IMR-90 (cell line): ENCODE data around the gene RGS14. TPM values are rescaled to one million over a fixed set of nuclear protein-coding genes. Genes with fewer than 3 reads are reported as not detected.

Experiments
- ATAC-seq: fragments of 200-7000 bp; cut with Tn5 transposase; 2 replicates; pipeline ENCODE4 v1.9.1; 2020; ENCODE audit warnings: low read depth, mild to moderate bottlenecking, moderate library complexity
- BruUV-seq: library from RNA; stranded (reverse); fragments of 400-500 nt; replicated peaks from 2 replicates; lab custom pipeline; 2021; lab: Mats Ljungman, UMichigan
- CTCF ChIA-PET: fragments of 300-600 bp; formaldehyde crosslinking; extraction: SDS; loops from one replicate; lab custom pipeline; 2021; ENCODE audit warnings: antibody characterized with exemption; lab: Yijun Ruan, JAX
- POLR2A ChIA-PET: fragments of 300-600 bp; sonication (Branson Sonifier 250); formaldehyde crosslinking; loops from one replicate; lab custom pipeline; 2022; ENCODE audit warnings: antibody characterized with exemption; ENCODE audit not compliant: unreplicated experiment; lab: Charles Lee
- DNase-seq: peaks from one replicate; pipeline ENCODE4 v3.0.0; 2013
- H2AFZ ChIP-seq: replicated peaks from 2 replicates; pipeline ENCODE3; 2013; ENCODE audit warnings: low read length, mild to moderate bottlenecking; ENCODE audit not compliant: poor library complexity
- H2AK5ac ChIP-seq: 2 replicates; pipeline ENCODE4 v1.6.1; 2013; ENCODE audit warnings: low read depth, low read length, inconsistent platforms
- H2AK9ac ChIP-seq: replicated peaks from 2 replicates; pipeline ENCODE3; 2013; ENCODE audit warnings: mild to moderate bottlenecking, low read depth, low read length, moderate library complexity; ENCODE audit not compliant: poor library complexity
- H2BK120ac ChIP-seq: 2 replicates; pipeline ENCODE4 v1.6.1; 2013; ENCODE audit warnings: low read depth, low read length, inconsistent platforms
- H2BK15ac ChIP-seq: 3 replicates; pipeline ENCODE4 v1.6.1; 2013; ENCODE audit warnings: low read depth, low read length, inconsistent platforms
- H2BK20ac ChIP-seq: 2 replicates; pipeline ENCODE4 v1.6.1; 2013; ENCODE audit warnings: low read depth, mild to moderate bottlenecking, inconsistent platforms, low read length, moderate library complexity
- H2BK5ac ChIP-seq: 2 replicates; pipeline ENCODE4 v1.6.1; 2013; ENCODE audit warnings: mild to moderate bottlenecking, low read depth, low read length, inconsistent platforms; ENCODE audit not compliant: poor library complexity, severe bottlenecking
- H3K14ac ChIP-seq: replicated peaks from 2 replicates; pipeline ENCODE4 v1.6.1; 2013; ENCODE audit warnings: low read depth, low read length, inconsistent platforms
- H3K18ac ChIP-seq: 2 replicates; pipeline ENCODE4 v1.6.1; 2013; ENCODE audit warnings: low read depth, low read length, control low read depth
- H3K23ac ChIP-seq: 2 replicates; pipeline ENCODE4 v1.6.1; 2013; ENCODE audit warnings: low read depth, low read length, inconsistent platforms
- H3K27ac ChIP-seq: 2 replicates; pipeline ENCODE4 v1.5.1; 2013; ENCODE audit warnings: mild to moderate bottlenecking, control low read depth, low read length; ENCODE audit not compliant: insufficient read depth
- H3K27me3 ChIP-seq: 2 replicates; pipeline ENCODE4 v1.6.1; 2013; ENCODE audit warnings: low read length; ENCODE audit not compliant: control insufficient read depth, insufficient read depth
- H3K36me3 ChIP-seq: 2 replicates; pipeline ENCODE4 v1.6.1; 2013; ENCODE audit warnings: low read length, mixed read lengths; ENCODE audit not compliant: control insufficient read depth, insufficient read depth
- H3K4ac ChIP-seq: 2 replicates; pipeline ENCODE4 v1.6.1; 2013; ENCODE audit warnings: low read depth, low read length, inconsistent platforms
- H3K4me1 ChIP-seq: 2 replicates; pipeline ENCODE4 v1.6.1; 2013; ENCODE audit warnings: low read length, mixed read lengths; ENCODE audit not compliant: control insufficient read depth, insufficient read depth
- H3K4me2 ChIP-seq: 2 replicates; pipeline ENCODE4 v1.6.1; 2013; ENCODE audit warnings: low read depth, mild to moderate bottlenecking, control low read depth, low read length, moderate library complexity
- H3K4me3 ChIP-seq: 2 replicates; pipeline ENCODE4 v1.5.1; 2013; ENCODE audit warnings: low read depth, mild to moderate bottlenecking, control low read depth, low read length, moderate library complexity; ENCODE audit not compliant: insufficient read depth
- H3K56ac ChIP-seq: 2 replicates; pipeline ENCODE4 v1.6.1; 2013; ENCODE audit warnings: low read length, inconsistent platforms; ENCODE audit not compliant: insufficient read depth; ENCODE audit errors: extremely low read depth
- H3K79me1 ChIP-seq, 2 experiments: 2 replicates each; pipeline ENCODE4 v1.6.1; 2013; ENCODE audit warnings: low read length in 2 of 2, inconsistent platforms in 1 of 2, low read depth in 1 of 2
- H3K9ac ChIP-seq: 2 replicates; pipeline ENCODE4 v1.6.1; 2013; ENCODE audit warnings: low read depth, low read length, control low read depth
- H3K9me1 ChIP-seq: 2 replicates; pipeline ENCODE4 v1.6.1; 2013; ENCODE audit warnings: low read length, inconsistent platforms; ENCODE audit not compliant: insufficient read depth
- H3K9me3 ChIP-seq: 2 replicates; pipeline ENCODE4 v1.6.1; 2013; ENCODE audit warnings: low read length; ENCODE audit not compliant: control insufficient read depth, insufficient read depth
- H4K20me1 ChIP-seq: 2 replicates; pipeline ENCODE4 v1.6.1; 2013; ENCODE audit warnings: low read length, inconsistent platforms; ENCODE audit not compliant: insufficient read depth
- H4K5ac ChIP-seq: 2 replicates; pipeline ENCODE4 v1.6.1; 2013; ENCODE audit warnings: mild to moderate bottlenecking, low read depth, low read length, control low read depth
- H4K8ac ChIP-seq, 2 experiments: 2 replicates each; pipeline ENCODE4 v1.6.1; 2013; ENCODE audit warnings: low read depth in 2 of 2, low read length in 2 of 2, control low read depth in 1 of 2, inconsistent platforms in 1 of 2
- H4K91ac ChIP-seq: 2 replicates; pipeline ENCODE4 v1.6.1; 2013; ENCODE audit warnings: low read depth, low read length, inconsistent platforms; ENCODE audit not compliant: insufficient read depth
- BHLHE40 ChIP-seq: fragments of 150-350 bp; IDR thresholded peaks from 2 replicates; pipeline ENCODE4 v1.6.1; 2016; ENCODE audit warnings: mild to moderate bottlenecking, low read depth, low read length
- FOS ChIP-seq: fragments of 150-350 bp; IDR thresholded peaks from 2 replicates; pipeline ENCODE4 v1.6.1; 2016; ENCODE audit warnings: low read depth, low read length
- MAFK ChIP-seq: IDR thresholded peaks from 2 replicates; pipeline ENCODE4 v1.6.1; 2012; ENCODE audit warnings: low read depth, low read length, improper control_type of control experiment
- MAZ ChIP-seq: IDR thresholded peaks from 2 replicates; pipeline ENCODE4 v1.6.1; 2012; ENCODE audit warnings: low read depth, mild to moderate bottlenecking, low read length, improper control_type of control experiment, moderate library complexity, borderline replicate concordance
- MXI1 ChIP-seq: IDR thresholded peaks from 2 replicates; pipeline ENCODE4 v1.6.1; 2012; ENCODE audit warnings: low read depth, mild to moderate bottlenecking, low read length, moderate library complexity, borderline replicate concordance
- WGBS, 2 experiments: methylation state at CpG; one replicate each; pipeline versions ENCODE4 v1.1.5 to v1.1.7; 2013; ENCODE audit warnings: missing lambda C conversion rate in 2 of 2; ENCODE audit not compliant: insufficient read length in 1 of 2; ENCODE audit errors: extremely low coverage in 2 of 2; 5-methylcytosine and 5-hydroxymethylcytosine counted together
- dilution Hi-C: fragments of 300-500 bp; cut with HindIII; formaldehyde crosslinking; loops from one replicate; pipeline ENCODE4 v1.14.3; 2018; ENCODE audit warnings: low sequenced_read_pairs; ENCODE audit not compliant: unreplicated experiment
- in situ Hi-C: fragments of 300-500 bp; cut with MboI; formaldehyde crosslinking; loops from 3 replicates; pipeline ENCODE4 v1.14.3; 2019; ENCODE audit warnings: low sequenced_read_pairs, inconsistent platforms, mixed read lengths
- intact Hi-C: fragments of 100-400 bp; cut with micrococcal nuclease; formaldehyde crosslinking; loops from 2 replicates; pipeline ENCODE4 v1.10.0; 2022
- polyA plus RNA-seq, 3 experiments: library from polyadenylated mRNA; depleted of rRNA; stranded (reverse); fragments of >200 nt; gene quantifications; 2 replicates each; pipeline ENCODE4 v1.2.3, GENCODE V29; 2012; ENCODE audit warnings: low replicate concordance in 1 of 3
- total RNA-seq: library from RNA; depleted of rRNA; stranded (reverse); fragments of >200 nt; gene quantifications from 2 replicates; pipeline ENCODE4 v1.2.3, GENCODE V29; 2012
- TF ChIP-seq, protein P1 (sequence below): fragments of 150-350 bp; IDR thresholded peaks from 2 replicates; pipeline ENCODE4 v1.6.1; 2016; ENCODE audit warnings: low read depth, mild to moderate bottlenecking, low read length, moderate library complexity, borderline replicate concordance

RGS14 gene
- total and polyA plus RNA-seq, 2 of the 4 experiments (the other 2 are of a cell fraction), result 1.1 to 6.5 TPM

DNA sequence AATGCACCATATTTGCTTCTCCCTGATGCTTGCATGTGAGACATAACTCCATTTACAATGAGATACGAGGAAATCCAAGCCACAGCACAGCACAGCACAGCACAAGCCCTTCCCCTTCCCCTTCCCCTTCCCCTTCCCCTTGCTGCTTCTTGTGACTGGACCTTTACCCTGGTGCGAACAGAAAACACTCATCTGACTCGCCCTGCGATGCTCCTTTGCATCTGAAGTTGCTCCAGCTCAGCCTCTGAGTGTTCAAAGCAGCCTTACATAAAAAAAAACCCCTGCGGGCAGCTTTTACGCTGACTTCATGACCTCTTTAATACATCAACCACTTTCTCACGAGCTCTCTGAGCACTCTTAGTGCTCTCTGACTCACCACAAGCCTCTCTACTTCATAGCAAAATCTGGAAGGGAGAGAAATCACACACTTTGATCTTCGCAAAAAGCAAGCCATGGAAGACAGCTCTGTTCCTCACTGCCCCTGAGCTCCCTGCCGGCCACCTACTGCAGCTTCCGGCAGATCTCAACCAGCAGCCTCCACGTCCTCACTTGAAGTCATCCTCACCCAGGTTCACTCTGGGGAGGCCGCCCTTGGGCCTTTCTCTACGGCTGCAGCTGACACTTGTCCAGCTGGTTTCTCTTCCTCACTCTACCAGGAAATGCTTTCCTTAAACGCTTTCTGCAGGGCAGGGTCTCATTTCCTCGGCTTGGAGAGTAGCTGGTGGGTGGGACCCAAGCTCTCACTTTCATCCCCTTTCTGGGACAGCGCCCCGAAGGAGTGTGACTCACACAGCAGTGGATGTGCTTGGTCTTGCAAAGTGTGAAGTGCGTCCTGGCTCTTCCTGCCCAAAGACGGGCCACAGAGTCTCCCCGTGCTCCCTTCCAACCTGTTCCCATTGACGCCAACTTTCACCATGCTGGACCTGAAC is 31.8 kb downstream of the RGS14 start:
- no peak overlapping the region for H3K9ac ChIP-seq
- H3K27me3 ChIP-seq, result peaks cover 27% of the 10 kb centered on the region
- H3K9me3 ChIP-seq, result no peaks in the 10 kb centered on the region
- no peak overlapping the region for H4K8ac ChIP-seq
- no peak overlapping the region for H3K23ac ChIP-seq
- peak overlapping the region; percentile 47 for H2AK9ac ChIP-seq
- H3K4me3 ChIP-seq, result no peak overlapping the region
- H3K36me3 ChIP-seq, result no peaks in the 10 kb centered on the region
- peaks cover 13% of the 10 kb centered on the region for H3K9me1 ChIP-seq
- TF ChIP-seq MAZ, result no peak
- TF ChIP-seq BHLHE40, result peak; percentile 91
- no peak for TF ChIP-seq MXI1
- peak; percentile 36 for TF ChIP-seq MAFK
- peak; percentile 75 for TF ChIP-seq FOS
- TF ChIP-seq, protein P1, sequence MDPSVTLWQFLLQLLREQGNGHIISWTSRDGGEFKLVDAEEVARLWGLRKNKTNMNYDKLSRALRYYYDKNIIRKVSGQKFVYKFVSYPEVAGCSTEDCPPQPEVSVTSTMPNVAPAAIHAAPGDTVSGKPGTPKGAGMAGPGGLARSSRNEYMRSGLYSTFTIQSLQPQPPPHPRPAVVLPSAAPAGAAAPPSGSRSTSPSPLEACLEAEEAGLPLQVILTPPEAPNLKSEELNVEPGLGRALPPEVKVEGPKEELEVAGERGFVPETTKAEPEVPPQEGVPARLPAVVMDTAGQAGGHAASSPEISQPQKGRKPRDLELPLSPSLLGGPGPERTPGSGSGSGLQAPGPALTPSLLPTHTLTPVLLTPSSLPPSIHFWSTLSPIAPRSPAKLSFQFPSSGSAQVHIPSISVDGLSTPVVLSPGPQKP, result no peak
- H2BK5ac ChIP-seq, result no peak overlapping the region
- dilution Hi-C loops (no loop called here), in situ Hi-C loops (no loop called here), intact Hi-C loops (loop anchor here (1.0 to 2.0 kb wide), 3 partner anchors 57 to 111 kb away; partner anchors contain the start of gene PRR7)
- POLR2A ChIA-PET, result interaction anchor here (0.6 to 0.7 kb wide), 2 partner anchors 26 to 66 kb away, joined by 3 read pairs; no protein-coding TSS in a partner anchor
- H2BK120ac ChIP-seq, result no peak overlapping the region
- no peak overlapping the region for H4K5ac ChIP-seq
- peak overlapping the region; percentile 67 for H3K4me2 ChIP-seq
- WGBS, 2 experiments, result 29% methylated on average over 9 of the region's 21 CpGs; no CpG with 5 or more reads in 1 of the 2 experiments
- ATAC-seq (peak; percentile 74), DNase-seq (peak; percentile 96)
- no TSS peak for BruUV-seq
- peak overlapping the region; percentile 46; the same call in 1 of the 2 replicates for H2AK5ac ChIP-seq
- H2AFZ ChIP-seq, result peak overlapping the region; percentile 67
- no peak overlapping the region for H3K56ac ChIP-seq
- H2BK15ac ChIP-seq, result no peak overlapping the region
- H3K14ac ChIP-seq, result no peak overlapping the region
- no peak overlapping the region; the same call in 1 of the 2 replicates for H3K4ac ChIP-seq
- peak overlapping the region; percentile 21 for H3K27ac ChIP-seq
- no peak overlapping the region for H4K91ac ChIP-seq
- CTCF ChIA-PET, result interaction anchor here (0.8 to 4.9 kb wide), 8 partner anchors 10 to 157 kb away, joined by 3 to 56 read pairs (median 7); partner anchors contain the start of gene PFN3
- peaks cover 19% of the 10 kb centered on the region for H4K20me1 ChIP-seq
- H3K4me1 ChIP-seq, result peaks cover 16% of the 10 kb centered on the region
- peaks cover 0 to 2% of the 10 kb centered on the region in 2 experiments; a peak in 1 of 4 replicates for H3K79me1 ChIP-seq
- H2BK20ac ChIP-seq, result no peak overlapping the region
- no peak overlapping the region for H3K18ac ChIP-seq
